ENCODE data around the gene PKN1.

DNA sequence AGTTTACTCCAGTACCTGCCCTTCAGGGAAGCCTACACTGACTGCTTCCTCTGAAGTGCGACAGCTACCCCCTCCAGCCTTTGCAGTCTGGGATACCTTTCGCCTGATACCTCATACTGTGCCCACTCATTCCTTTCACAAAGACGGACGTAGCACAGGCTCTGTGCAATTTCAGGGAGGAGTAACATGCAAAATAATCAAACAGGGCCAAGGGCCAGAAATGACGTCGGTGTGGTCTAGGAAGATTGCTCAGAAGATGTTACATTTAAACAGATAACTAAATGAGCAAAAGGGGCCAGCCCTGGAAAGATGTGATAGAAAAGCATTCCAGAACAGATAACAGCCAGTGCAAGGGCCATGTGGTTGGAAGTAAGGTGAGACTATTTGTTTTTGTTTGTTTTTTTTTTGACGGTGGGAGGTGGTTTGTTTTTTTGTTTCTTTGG lies 7.4 kb upstream of the PKN1 start:
- TF ChIP-seq POLR2A (IDR thresholded peaks at IDR 0.05) (no peak), POLR2AphosphoS5 (IDR thresholded peaks at IDR 0.05) (no peak), EP300 (IDR thresholded peaks at IDR 0.05) (no peak)
- TF ChIP-seq, protein P1, sequence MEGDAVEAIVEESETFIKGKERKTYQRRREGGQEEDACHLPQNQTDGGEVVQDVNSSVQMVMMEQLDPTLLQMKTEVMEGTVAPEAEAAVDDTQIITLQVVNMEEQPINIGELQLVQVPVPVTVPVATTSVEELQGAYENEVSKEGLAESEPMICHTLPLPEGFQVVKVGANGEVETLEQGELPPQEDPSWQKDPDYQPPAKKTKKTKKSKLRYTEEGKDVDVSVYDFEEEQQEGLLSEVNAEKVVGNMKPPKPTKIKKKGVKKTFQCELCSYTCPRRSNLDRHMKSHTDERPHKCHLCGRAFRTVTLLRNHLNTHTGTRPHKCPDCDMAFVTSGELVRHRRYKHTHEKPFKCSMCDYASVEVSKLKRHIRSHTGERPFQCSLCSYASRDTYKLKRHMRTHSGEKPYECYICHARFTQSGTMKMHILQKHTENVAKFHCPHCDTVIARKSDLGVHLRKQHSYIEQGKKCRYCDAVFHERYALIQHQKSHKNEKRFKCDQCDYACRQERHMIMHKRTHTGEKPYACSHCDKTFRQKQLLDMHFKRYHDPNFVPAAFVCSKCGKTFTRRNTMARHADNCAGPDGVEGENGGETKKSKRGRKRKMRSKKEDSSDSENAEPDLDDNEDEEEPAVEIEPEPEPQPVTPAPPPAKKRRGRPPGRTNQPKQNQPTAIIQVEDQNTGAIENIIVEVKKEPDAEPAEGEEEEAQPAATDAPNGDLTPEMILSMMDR (IDR thresholded peaks at IDR 0.05) = no peak
